CD4-positive, alpha-beta T cell treated with Interleukin-4 for 4 hours (primary cell): ENCODE measurements around the gene ATXN1.

Experiments
- DNase-seq: peaks from one replicate; pipeline ENCODE4 v3.0.0-alpha.2; 2020

Gene ATXN1

DNA sequence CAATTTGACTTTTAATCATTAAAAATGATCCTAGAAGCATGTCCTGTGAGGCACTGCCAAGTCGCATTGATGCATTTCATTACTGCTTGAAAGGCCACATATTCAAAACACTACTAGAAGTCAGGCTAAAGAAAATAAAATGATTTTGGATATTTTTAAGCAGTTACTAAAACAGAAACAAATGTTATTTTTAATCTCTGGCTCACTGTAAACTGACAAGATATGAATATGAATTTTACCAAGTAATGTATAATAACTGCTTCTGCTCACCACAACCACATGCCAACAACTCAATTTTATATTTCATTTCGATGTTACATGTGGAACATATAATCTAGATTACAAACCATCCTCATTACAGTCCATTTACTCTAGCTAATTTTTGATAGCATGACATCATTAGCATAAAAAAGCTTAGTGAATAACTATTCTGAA, 90.6 kb downstream of the ATXN1 start:
- DNase-seq = no peak

DNA sequence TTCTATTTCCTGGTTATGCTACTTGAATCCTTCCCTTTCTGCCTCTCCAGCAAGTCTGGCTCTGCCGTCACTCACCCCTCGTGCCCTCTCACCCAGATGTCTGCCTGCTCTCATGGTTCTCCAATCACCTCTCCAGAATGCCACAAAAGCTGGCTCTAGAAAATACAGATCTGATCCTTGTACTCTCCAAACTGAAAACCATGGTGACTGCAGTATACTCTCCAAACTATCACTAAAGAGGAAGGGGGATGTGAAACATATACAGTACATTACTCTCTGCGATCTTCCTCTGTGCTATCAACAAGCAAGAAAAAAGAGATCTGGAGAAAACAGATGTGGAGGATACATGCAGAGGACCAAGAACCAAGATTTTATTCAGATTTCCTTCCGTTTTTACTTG, 91.1 kb downstream of the ATXN1 start:
- DNase-seq = no peak

GRCh38 chr6:16669227-16669626, 92.0 kb downstream of the ATXN1 start:
- peak; percentile 89 for DNase-seq

DNA sequence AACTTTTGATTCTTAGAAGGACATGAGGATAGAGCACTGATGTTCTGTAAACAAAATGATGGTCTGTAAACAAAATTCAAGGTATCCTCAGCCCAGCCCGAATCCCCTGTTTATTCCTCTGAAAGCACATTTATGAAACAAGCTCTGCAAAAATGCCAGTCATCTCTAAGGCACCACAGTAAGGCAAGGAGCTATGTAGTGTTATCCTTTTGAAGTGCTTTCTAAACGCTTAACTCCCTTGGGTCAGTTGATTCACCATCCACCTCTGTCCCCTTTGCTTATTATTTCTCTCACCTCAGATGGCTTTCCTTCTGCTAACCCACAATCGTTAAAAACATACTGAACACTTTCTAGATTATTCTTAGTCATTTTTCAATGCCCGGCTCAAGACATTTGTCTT, 93.8 kb downstream of the ATXN1 start:
- DNase-seq = no peak

- no peak for DNase-seq
These were observed 95.3 kb downstream of the ATXN1 start for GRCh38 chr6:16665992-16666391.

DNA sequence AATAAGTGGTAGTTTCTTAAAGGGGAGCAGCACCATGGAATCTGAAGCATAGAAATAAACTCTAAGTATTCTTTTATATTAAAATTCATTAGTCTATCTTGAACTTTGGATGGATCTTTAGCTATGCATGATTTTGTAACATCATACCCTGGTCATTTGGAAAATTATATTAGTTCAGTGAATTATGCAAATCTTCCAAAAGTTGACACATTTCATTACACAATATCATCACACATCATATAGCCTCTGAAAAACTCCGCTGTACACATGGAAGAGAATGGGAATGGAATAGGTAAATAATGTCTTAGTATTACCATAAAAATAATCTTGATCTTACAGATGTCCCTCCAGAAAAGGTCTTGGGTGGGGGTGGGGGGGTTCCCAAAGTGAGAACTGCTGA, 96.1 kb downstream of the ATXN1 start:
- no peak for DNase-seq

- no peak for DNase-seq
These were observed 97.4 kb downstream of the ATXN1 start for GRCh38 chr6:16663901-16664300.

GRCh38 chr6:16660157-16660497, 101.1 kb downstream of the ATXN1 start:
- DNase-seq = no peak

GRCh38 chr6:16659466-16660156, 101.6 kb downstream of the ATXN1 start:
- no peak for DNase-seq

DNA sequence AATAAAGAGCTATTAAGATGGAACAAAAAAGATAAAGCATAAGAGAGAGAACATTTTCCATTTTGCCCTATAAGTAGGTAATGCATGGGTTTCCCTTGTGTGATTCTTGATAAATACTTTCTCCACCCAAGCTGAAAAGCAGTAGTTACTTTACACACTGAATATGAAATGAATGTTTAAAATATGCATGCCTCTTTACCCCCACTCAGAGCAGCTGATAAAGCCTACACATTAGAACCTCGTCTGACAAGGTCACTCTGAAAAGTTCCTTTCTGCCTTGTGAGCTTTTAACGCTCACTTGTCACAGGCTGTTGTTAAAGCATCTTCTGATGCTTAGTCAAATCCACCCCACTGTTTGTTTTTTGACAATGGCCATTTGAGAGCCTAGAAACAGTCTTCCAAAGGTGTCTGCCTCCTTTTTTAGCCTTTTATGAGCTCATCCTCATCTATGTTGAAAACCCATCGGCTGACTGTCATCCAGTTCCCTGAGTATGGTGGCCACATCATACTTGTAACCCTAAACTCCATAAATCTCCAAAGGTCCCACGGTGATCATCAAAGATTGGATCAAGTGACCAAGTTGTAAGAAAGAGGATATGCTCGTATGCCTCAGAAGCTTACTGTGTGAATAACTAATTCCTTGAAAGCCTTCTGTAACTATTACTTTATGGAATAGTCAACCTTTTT, 102.8 kb downstream of the ATXN1 start:
- DNase-seq = no peak

- peak; percentile 58 for DNase-seq
These were observed 103.5 kb downstream of the ATXN1 start for GRCh38 chr6:16657768-16658167.

- peak; percentile 31 for DNase-seq
These were observed 104.8 kb downstream of the ATXN1 start for GRCh38 chr6:16656451-16656850.

DNA sequence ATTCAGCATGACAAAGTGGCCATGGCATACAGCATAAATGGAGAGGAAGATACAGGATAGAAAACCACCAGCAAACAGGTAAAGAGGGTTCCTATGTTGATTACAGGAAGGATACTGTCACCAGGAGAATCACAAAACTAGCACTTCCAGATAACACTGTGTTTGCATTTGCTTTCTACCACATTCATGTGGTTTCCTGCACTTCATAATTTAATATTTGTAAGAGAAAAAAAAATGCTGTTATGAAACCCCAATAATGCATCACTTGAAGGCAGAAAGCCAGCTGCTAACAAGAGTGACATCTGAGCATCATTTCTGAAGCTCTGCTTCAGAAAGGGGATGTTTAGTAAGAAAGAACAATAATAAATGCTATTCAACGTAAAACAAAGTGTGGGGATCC, 106.6 kb downstream of the ATXN1 start:
- DNase-seq = peak; percentile 76

- no peak for DNase-seq
These were observed 108.0 kb downstream of the ATXN1 start for GRCh38 chr6:16653226-16653625.

- peak; percentile 84 for DNase-seq
These were observed 109.4 kb downstream of the ATXN1 start for GRCh38 chr6:16651871-16652270.

- no peak for DNase-seq
These were observed 111.4 kb downstream of the ATXN1 start for GRCh38 chr6:16649890-16650289.

- DNase-seq = no peak
These were observed 112.0 kb downstream of the ATXN1 start for GRCh38 chr6:16649241-16649640.

DNA sequence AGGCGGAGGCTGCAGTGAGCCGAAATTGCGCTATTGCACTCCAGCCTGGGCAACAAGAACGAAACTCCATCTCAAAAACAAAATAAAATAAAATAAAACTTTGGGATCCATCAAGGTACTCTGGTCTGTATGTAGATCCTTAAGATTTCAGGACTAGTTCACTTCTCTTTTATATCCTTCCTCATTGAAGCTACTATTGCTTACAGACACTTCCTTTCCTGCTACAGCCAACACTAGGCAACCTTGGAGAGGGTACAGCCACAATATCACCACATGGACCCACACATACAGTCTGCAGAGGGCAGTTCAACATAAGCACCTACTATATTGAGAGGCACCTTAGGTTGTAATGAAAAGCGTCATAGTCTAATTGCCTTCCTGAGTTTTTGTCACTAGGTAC, 113.3 kb downstream of the ATXN1 start:
- no peak for DNase-seq

DNA sequence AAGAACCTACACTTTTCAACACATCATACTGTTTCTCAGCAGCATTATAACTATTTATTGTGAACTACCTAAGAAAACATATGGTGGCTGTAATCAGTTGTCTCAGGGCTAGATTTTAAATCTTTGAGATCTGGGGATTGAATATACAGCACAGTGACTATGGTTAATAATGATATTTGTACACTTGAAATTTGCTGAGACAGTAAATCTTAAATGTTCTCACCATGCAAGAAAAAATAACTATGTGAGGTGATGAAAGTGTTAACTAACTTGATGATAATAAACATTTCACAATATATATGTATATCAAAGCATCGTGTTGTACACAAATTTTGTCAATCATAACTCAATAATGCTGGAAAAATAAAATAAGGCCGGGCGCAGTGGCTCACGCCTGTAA, 113.8 kb downstream of the ATXN1 start:
- no peak for DNase-seq

GRCh38 chr6:16644540-16645250, 116.6 kb downstream of the ATXN1 start:
- no peak for DNase-seq

- no peak for DNase-seq
These were observed 121.4 kb downstream of the ATXN1 start for GRCh38 chr6:16639684-16640480.

GRCh38 chr6:16637635-16638034, 123.6 kb downstream of the ATXN1 start:
- no peak for DNase-seq
